Stimulated activated CD8-positive, alpha-beta memory T cell treated with anti-CD3 and anti-CD28 coated beads, Interleukin-4, amount 100 ng/mL, for 4 hours (primary cell): Measurements from ENCODE around the gene RSF1.

Experiments used
- DNase-seq, 2 donors: peaks; one replicate each; pipeline ENCODE4 v3.0.0-alpha.2; 2020; ENCODE audit warnings: low read depth in 2 of 2, low spot score in 1 of 2

Gene RSF1

GRCh38 chr11:77806415-77806814 lies 14.1 kb downstream of the RSF1 start:
- DNase-seq, result no peak

DNA sequence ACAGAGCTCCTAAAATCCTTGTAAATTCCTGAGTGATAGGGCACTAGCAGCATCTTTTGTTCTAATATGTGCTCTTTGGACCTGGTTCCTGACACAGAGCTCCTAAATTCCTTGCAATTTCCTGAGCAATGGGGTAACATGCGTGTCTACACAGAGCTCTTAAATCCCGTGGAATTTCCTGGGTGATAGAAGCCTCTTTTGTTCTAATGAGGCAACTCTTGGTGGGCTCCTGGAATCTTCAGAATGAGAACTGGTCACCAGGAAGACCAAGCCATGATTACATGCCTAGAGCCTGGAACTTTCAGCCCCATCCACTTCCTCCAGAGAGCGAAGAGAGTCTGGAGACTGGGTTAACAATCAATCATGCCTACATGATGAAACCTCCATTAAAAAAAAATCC lies 19.0 kb downstream of the RSF1 start:
- no peak for DNase-seq

- no peak for DNase-seq
Observed at GRCh38 chr11:77800449-77800848, 20.1 kb downstream of the RSF1 start.

- DNase-seq, result no peak
Observed at GRCh38 chr11:77799338-77799737, 21.2 kb downstream of the RSF1 start.

DNA sequence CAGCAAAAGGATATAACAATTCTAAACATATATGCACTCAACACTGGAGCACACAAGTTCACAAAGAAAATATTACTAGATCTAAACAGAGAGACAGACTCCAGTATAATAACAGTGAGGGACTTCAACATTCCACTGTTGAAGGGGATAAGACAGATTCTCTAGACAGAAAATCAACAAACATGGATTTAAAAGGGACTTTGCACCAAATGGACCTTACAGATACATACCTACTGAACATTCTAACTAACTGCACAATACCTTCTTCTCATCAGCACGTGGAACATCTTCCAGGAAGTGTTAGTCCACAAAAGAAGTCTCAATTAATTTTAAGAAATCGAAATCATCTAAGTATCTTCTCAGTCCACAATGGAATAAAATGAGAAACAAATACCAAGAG lies 26.6 kb downstream of the RSF1 start:
- no peak for DNase-seq

DNA sequence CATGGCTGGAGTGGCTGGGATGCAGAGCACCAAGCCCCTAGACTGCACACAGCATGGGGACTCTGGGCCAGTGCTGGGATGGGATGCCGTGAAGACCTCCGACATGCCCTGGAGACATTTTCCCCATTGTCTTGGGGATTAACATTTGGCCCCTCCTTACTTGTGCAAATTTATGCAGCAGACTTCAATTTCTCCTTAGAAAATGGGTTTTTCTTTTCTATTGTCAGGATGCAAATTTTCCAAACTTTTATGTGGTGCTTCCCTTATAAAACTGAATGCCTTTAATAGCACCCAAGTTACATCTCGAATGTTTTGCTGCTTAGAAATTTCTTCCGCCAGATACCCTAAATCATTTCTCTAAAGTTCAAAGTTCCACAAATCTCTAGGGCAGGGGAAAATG lies 29.2 kb downstream of the RSF1 start:
- no peak for DNase-seq

DNA sequence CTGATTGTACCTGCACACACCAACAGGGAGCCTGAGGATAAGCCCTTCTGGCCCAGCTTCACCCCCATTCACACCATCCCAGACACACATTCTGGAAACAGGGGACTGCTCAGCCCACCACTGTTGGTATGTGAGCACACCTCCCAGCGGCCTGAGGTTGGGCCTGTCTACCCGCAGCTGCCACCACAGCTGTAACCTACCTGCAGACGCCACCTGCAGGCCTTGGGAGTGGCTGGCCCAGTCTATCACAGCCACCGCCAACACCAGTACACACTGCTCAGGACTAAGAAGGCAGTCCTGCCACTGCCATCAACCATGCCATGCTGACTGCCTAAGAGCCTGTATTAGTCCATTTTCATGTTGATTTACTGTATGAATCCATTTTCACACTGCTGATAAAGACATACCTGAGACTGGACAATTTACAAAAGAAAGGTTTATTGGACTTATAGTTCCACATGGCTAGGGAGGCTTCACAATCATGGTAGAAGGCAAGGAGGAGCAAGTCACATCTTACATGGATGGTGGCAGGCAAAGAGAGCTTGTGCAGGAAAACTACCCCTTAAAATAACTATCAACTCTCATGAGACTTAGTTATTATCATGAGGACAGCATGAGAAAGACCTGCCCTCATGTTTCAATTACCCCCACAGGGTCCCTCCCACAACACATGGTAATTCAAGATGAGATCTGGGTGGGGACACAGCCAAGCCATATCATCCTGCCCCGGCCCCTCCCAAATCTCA lies 30.6 kb downstream of the RSF1 start:
- no peak for DNase-seq

DNA sequence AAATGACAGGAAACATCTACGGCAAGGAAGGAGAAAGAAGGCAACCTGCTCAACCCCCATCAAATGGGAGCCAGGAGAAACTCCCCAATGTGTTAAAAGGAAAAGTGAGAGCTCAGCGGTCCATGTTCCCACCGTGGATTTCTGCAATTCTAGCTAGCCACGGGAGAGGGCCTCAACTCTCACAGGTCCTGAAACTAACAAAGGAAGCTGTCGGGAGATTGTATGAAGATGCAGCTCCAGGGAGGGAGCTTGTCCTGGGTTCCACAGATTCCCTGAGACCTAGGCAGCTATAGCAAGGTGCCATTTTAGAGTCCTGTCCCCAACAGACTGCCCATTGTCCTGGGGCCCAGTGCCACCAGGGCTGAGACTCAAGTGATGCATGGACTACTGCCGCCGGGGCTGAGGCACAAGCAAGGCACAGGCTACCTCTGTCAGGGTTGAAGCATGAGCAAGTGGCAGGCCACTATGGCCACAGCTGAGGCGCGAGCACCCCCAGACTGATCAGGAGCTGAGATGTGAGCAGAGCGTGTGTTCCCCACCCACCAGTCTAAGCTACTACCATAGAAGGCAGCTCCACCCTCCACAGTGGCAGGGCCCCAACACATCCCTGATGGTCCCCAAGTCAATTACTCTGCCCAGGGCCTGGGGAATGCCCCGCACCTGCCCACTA lies 31.3 kb downstream of the RSF1 start:
- no peak for DNase-seq

DNA sequence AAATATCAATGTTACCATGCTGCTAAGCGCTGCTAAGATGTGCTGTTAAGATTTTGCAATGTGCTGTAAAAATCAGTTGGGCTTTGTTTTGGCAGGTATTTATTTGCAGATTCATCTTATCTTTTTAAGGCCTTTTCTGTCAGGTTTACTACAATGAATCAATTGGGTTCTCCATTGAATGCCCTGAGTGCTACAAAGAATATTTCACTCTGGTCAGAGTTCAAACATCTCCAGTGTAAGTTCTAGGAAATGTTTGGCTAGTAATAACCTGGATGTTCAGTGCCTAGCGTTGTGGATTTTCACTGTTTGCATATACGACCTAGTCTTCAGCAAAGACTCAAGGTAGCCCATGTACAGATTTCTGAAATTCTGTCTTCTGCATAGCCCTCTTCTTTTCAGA lies 36.0 kb downstream of the RSF1 start:
- no peak for DNase-seq

DNA sequence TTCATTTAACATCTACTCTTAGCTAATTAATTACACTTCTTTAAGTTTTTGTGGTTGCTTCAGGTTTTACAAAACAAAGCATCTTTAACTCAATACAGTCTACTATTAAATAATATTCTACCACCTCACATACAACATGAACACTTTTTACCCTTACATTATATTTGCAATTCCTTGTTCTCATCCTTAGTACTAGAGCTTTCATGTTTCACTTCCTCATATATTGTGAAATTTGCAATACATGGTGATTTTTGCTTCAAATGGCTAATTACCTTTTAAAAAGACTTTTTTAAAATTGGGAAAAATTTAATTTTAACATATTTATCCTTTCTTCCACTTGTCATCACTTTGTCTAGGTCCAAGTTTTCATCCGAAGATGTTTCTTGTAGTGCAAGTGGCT lies 37.5 kb downstream of the RSF1 start:
- DNase-seq, result no peak

DNA sequence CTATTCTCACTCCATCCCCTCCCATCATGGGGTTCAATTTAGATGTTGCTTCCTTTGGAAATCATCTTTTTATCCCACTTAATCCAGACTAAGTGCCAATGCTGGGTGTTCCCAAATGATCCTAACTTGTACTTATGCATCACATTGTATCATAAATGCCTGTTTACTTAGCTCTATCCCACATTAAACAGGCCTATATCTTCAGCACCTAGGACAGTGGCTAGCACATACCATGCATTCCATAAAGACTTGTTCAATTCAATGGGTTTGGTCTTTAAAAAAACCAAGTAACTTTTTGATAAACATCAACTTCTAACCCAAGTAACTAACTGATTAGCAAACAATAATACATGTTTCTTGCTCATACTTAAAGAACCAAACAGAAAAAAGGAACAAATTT lies 40.6 kb downstream of the RSF1 start:
- DNase-seq, result no peak

DNA sequence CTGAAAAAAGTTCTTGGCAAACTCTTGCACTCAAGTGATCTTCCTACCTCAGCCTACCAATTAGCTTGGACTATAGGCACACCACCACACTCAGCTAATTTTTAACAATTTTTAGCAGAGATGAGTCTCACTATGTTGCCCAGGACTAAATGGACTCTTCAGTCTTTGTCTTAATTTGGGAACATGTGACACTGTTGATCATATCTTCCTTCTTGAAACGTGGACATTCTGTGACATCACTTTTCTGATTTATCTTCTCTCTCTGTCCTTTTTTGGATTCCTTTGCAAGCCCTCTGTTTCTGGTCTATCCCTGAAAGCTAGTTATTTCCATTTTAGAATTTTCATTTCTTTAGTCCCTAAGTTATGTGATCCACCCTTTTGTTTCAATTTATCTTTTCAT lies 42.0 kb downstream of the RSF1 start:
- no peak for DNase-seq

DNA sequence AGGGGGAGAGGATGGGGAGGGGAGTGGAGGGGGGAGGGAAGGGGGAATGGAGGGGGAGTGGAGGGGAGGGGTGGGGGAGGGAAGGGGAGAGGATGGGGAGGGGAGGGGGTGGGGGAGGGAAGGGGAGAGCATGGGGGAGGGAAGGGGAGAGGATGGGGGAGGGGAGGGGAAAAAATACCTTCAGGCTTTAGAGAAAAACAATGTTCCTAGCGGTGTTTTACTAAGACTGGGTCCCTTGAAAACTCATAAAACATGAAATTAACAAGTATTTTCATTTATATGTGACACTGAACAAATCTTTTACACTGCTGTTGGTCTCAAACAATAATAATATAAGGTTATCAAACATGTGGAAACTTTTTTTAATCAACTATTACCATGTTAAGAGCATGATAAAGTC lies 42.4 kb downstream of the RSF1 start:
- DNase-seq, result no peak

- no peak for DNase-seq
Observed at GRCh38 chr11:77776455-77776854, 44.1 kb downstream of the RSF1 start.

DNA sequence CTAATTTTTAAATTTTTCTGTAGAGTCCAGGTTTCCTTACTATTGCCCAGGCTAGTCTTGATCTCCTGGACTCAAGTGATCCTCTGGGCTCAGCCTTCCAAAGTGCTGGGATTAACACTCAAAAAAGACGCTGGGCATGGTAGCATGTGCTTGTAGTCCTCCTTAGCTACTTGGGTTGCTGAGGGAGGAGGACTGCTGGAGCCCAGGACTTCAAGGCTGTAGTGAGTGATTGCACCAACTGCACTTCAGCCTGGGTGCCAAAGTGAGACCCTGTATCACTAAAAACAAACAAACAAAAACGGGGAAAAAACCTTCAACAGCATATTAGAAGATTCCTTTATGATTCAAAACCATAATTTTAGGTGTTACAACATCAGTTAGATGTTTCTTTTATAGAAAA lies 44.6 kb downstream of the RSF1 start:
- DNase-seq, result no peak

GRCh38 chr11:77771135-77771534 lies 49.4 kb downstream of the RSF1 start:
- DNase-seq, result no peak

DNA sequence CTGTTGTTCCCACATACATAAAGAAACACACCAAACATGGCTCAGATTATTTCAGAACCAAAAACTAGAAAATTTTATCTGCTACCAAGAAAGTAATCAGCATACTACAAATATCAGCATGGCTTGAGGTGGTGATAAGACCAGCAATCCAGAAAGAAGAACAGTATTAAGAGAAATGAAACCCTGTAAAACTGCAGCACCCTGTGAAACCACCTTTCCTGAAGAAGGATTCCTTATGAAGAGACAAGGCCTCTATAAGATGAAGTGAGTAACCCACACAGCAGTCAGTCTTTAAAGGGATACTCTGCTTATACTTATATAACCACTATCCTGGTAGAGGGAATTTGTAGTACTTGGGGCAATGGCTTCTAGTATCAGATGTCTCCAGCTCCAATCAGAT lies 49.9 kb downstream of the RSF1 start:
- DNase-seq, result no peak

- DNase-seq, result no peak
Observed at GRCh38 chr11:77762426-77762825, 58.1 kb downstream of the RSF1 start.

GRCh38 chr11:77761491-77761890 lies 59.0 kb downstream of the RSF1 start:
- no peak for DNase-seq

GRCh38 chr11:77758331-77758730 lies 62.2 kb downstream of the RSF1 start:
- no peak for DNase-seq

GRCh38 chr11:77753230-77753629 lies 67.3 kb downstream of the RSF1 start:
- no peak for DNase-seq

DNA sequence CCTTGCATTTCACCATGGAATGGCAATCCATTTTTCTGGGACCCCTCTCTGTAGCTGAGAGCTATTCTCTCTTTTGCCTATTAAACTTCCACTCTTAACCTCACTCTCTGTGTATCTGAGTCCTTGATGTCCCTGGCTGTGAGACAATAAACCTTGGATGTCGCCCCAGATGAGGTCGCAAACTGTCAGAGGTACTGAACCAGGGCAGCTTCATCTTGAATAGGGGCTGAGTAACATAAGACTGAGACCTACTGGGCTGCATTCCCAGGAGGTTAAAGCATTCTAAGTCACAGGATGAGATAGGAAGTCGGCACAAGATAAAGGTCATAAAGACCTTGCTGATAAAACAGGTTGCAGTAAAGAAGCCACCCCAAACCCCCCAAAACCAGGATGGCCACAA lies 68.0 kb downstream of the RSF1 start:
- no peak for DNase-seq
